ENCODE results near the gene TRAP1.
A peak's percentile ranks its signal among the peaks of the same experiment; 100 is the strongest.

The TRAP1 gene

GRCh38 chr16:3650631-3651265 lies 66.6 kb downstream of the TRAP1 start:
- Mint-ChIP-seq H3K36me3 (ENCODE audit: low read depth) (peaks cover 6% of the 10 kb centered on the region), H3K27me3 (ENCODE audit: low read depth) (no peaks in the 10 kb centered on the region), H3K4me1 (ENCODE audit: low read depth) (peaks cover 6% of the 10 kb centered on the region), H3K27ac (no peak overlapping the region), H3K4me3 (no peak overlapping the region), H3K9me3 (no peaks in the 10 kb centered on the region)

GRCh38 chr16:3646348-3646920 lies 70.9 kb downstream of the TRAP1 start:
- Mint-ChIP-seq H3K9me3 (no peaks in the 10 kb centered on the region), H3K27ac (no peak overlapping the region), H3K4me1 (ENCODE audit: low read depth) (peaks cover 3% of the 10 kb centered on the region), H3K27me3 (ENCODE audit: low read depth) (no peaks in the 10 kb centered on the region), H3K36me3 (ENCODE audit: low read depth) (peaks cover 3% of the 10 kb centered on the region), H3K4me3 (no peak overlapping the region)

DNA sequence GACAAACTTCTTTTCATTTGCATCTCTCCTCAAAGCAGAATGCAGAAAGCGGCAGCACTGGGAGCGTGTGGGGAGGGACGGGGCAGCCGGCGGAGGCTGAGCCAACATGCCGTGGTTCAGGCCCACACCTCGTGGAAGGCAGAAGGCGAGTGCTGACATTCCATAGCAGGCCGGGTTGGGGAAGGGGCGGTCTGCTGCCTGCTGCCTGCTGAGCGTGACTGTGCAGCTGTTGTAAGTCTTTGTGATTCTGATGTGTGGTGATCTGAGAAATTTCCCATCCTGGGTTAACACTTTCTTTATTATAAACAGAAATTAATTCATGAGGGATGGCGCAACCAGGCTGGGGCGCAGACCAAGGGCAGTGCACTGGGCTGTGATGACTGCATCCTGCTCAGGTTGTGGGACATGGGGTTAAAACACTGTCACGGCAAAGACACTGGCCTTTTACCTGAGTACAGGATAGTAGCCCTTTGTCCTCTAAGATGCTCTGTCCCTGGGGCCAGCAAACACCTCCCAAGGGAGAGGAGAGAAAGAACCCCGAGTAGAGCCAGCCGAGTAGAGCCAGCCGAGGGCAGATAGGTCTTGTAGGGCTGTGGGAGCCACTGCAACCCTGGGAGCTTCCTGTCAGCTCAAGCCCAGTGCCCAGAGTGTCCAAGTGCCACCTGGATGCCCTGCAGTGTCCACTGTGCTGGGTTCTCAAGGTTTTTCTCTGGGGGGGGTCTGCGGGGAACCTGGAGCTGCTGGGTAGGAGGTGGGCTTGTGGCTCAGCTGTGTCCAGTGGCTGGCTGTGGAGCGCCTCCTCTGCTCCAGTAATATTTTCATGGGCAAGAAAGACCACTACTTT lies 71.6 kb downstream of the TRAP1 start:
- H3K4me3 Mint-ChIP-seq: no peak overlapping the region
- no peak overlapping the region for H3K27ac Mint-ChIP-seq
- H3K9me3 Mint-ChIP-seq: no peaks in the 10 kb centered on the region
- H3K36me3 Mint-ChIP-seq (ENCODE audit: low read depth): peaks cover 3% of the 10 kb centered on the region
- no peaks in the 10 kb centered on the region for H3K27me3 Mint-ChIP-seq (ENCODE audit: low read depth)
- peaks cover 3% of the 10 kb centered on the region for H3K4me1 Mint-ChIP-seq (ENCODE audit: low read depth)

GRCh38 chr16:3645108-3645503 lies 72.2 kb downstream of the TRAP1 start:
- Mint-ChIP-seq H3K27ac (no peak overlapping the region), H3K27me3 (ENCODE audit: low read depth) (no peaks in the 10 kb centered on the region), H3K36me3 (ENCODE audit: low read depth) (no peaks in the 10 kb centered on the region), H3K9me3 (no peaks in the 10 kb centered on the region), H3K4me1 (ENCODE audit: low read depth) (peaks cover 3% of the 10 kb centered on the region), H3K4me3 (no peak overlapping the region)

DNA sequence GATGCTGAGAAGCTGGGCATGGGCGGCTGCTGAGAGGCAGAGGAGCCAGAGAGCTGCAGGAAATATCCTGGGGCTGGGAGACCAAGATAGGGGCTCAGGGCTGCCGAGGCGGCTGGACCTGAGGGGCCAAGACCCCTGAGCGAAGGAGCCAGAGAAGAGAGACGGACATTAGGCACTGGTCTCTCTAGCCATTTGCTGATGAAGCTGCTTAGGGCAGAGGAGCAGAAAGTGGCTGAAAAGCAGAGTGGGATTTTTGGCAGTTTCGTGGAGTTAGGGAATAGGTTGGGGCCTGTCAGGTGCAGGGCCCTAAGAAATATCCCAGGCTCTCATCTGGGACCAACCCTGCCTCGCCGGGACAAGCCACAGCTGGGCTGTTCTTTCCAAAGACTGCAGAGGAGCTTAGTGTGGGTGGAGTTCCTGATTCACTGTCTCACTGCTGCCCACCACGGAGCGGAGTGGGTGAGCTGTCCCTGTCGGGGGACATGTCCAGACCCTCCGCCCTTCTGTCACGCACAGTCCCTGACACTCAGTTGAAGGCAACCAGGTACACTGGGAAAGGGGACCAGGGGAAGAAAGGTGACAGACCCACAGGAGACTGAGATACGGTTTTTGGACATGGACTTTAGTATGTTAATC lies 74.1 kb downstream of the TRAP1 start:
- no peaks in the 10 kb centered on the region for H3K27me3 Mint-ChIP-seq (ENCODE audit: low read depth)
- H3K4me1 Mint-ChIP-seq (ENCODE audit: low read depth): peaks cover 9% of the 10 kb centered on the region
- H3K4me3 Mint-ChIP-seq: no peak overlapping the region
- H3K27ac Mint-ChIP-seq: no peak overlapping the region
- peaks cover 3% of the 10 kb centered on the region for H3K36me3 Mint-ChIP-seq (ENCODE audit: low read depth)
- H3K9me3 Mint-ChIP-seq: no peaks in the 10 kb centered on the region

DNA sequence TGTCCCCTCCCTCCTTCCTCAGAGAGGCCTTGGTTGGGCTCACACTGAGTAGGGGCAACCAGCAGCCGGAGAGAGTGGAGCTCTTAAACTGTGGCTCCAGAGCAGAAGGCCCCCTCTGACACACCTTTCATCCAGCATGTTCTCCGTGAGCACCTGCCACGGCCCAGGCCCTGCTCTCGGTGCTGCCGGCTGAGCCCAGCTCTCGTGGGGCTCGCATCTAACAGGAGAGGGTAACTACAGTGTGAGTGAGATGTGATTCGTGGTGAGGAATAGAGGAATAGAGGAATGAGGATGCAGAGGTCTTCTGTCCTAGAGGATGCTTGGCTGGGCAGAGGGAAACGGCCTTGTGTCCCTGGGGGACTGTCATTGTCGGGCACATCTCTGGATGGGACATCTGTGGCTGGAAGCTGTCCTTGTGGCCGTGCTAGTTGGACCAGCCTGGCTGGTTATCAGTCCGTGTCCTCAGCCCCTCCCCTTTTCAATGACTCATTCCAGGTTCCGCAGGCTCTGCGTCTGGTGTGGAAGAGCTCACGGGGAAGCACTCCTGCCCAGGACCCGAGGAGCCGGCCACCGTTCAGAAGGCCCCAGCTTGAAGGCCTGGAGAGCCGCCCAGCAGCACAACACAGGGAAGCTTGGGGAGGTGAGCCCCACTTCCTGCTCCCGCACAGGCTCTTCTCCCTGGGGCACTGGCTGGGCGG lies 74.8 kb downstream of the TRAP1 start:
- Mint-ChIP-seq H3K27ac (no peak overlapping the region), H3K4me1 (ENCODE audit: low read depth) (peaks cover 13% of the 10 kb centered on the region), H3K4me3 (no peak overlapping the region), H3K9me3 (no peaks in the 10 kb centered on the region), H3K27me3 (ENCODE audit: low read depth) (no peaks in the 10 kb centered on the region), H3K36me3 (ENCODE audit: low read depth) (peaks cover 3% of the 10 kb centered on the region)

DNA sequence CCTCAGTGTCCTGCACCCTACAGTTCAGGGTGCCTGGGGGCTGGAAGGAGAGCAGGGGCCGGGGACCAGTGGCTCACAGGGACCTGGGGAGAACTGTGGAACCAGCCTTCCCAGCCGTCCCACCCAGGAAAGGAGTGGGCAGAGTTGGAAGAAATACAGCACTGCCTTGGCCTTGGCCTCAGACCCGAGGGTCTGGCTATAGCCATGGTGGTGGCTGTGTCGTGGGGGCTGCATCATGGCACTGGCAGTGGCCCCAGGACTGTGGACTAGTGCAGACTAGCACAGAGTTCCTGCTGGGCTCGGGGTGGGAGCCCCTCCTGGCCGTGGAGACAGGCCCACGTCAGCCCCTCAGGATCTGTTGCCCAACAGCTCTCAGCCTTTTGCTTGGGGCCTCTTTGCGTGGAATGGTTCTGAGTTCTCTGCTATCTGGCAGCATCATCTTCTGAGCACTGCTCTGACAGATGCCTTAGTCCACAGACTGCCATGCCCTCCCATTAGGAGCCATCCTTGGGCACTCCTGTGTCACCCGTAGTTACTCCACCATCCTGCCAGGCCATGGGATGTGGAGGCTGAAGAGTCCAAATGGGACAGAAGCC lies 75.4 kb downstream of the TRAP1 start:
- H3K27ac Mint-ChIP-seq: no peak overlapping the region
- peaks cover 3% of the 10 kb centered on the region for H3K36me3 Mint-ChIP-seq (ENCODE audit: low read depth)
- H3K4me1 Mint-ChIP-seq (ENCODE audit: low read depth): peaks cover 20% of the 10 kb centered on the region
- H3K4me3 Mint-ChIP-seq: no peak overlapping the region
- no peaks in the 10 kb centered on the region for H3K27me3 Mint-ChIP-seq (ENCODE audit: low read depth)
- H3K9me3 Mint-ChIP-seq: no peaks in the 10 kb centered on the region

GRCh38 chr16:3640632-3641501 lies 76.5 kb downstream of the TRAP1 start:
- Mint-ChIP-seq H3K27ac (no peak overlapping the region), H3K27me3 (ENCODE audit: low read depth) (no peaks in the 10 kb centered on the region), H3K4me3 (no peak overlapping the region), H3K9me3 (no peaks in the 10 kb centered on the region), H3K36me3 (ENCODE audit: low read depth) (peaks cover 3% of the 10 kb centered on the region), H3K4me1 (ENCODE audit: low read depth) (peaks cover 18% of the 10 kb centered on the region)

GRCh38 chr16:3640207-3640606 lies 77.1 kb downstream of the TRAP1 start:
- Mint-ChIP-seq H3K36me3 (ENCODE audit: low read depth) (peaks cover 3% of the 10 kb centered on the region), H3K27me3 (ENCODE audit: low read depth) (no peaks in the 10 kb centered on the region), H3K9me3 (no peaks in the 10 kb centered on the region), H3K27ac (no peak overlapping the region), H3K4me1 (ENCODE audit: low read depth) (peaks cover 18% of the 10 kb centered on the region), H3K4me3 (no peak overlapping the region)

DNA sequence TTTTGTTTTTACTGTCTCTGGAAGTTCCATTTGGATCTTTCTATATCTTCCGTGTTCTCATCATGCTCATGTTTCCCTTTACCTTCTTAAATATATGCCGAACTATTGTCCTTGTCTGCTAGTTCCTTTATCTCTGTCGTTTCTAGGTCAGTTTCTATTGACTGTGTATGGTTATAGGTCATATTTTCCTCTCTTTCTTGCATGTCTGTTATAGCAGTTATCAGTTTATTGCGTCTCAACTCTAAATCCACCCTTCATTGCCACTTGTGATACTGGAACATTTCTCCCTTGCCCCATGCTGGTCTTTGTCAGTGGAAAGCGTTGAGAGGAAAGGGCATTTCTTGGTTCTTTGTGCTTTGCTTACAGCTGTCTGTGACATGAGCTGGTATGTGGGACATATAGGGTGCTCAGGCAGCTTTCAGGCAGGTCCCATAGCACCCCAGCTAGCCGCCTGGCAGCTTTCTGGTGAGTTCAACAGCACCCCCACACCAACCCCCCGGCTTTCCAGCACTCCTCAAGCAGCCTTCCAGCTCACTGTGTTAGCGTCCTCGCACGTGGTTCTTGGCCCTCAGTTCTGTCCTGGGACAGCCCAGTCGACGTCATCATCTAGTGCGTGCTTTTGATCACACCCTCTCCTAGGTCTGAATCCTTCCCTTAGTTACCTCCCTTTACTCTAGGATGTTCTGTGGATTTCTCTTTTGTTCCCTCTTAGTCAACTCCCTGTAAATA lies 78.2 kb downstream of the TRAP1 start:
- H3K27me3 Mint-ChIP-seq (ENCODE audit: low read depth): no peaks in the 10 kb centered on the region
- no peak overlapping the region for H3K27ac Mint-ChIP-seq
- no peaks in the 10 kb centered on the region for H3K9me3 Mint-ChIP-seq
- H3K36me3 Mint-ChIP-seq (ENCODE audit: low read depth): peaks cover 3% of the 10 kb centered on the region
- peaks cover 18% of the 10 kb centered on the region for H3K4me1 Mint-ChIP-seq (ENCODE audit: low read depth)
- no peak overlapping the region for H3K4me3 Mint-ChIP-seq

DNA sequence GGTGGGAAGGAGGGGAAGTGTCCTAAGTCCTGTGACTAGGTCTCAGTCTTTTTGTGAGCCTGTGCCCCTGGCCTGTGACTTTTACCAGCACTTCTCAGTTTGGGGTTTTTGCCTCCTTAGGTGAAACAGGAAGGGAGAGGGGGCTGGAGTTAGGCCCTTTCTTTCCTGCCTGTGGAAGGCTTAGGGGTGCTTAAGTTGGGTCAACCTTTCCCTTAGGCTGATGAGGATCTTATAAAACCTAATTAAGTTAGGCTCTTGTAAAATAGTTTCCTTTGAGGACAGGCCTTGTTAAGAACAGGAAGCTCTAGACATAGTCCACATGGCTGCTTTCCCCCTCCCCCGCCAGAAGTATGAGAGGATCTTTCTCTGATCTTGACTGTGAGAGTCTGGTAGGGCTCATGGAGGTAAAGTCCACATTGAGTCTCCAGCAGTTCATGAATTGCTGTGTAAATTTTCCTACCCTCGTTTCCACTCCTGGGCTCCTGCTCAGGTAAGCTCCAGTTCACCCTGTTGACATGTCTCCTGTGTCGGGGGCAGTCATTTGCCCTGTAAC lies 79.9 kb downstream of the TRAP1 start:
- Mint-ChIP-seq H3K27ac (peak overlapping the region; percentile 69), H3K4me3 (no peak overlapping the region), H3K36me3 (ENCODE audit: low read depth) (peaks cover 3% of the 10 kb centered on the region), H3K4me1 (ENCODE audit: low read depth) (peaks cover 18% of the 10 kb centered on the region), H3K27me3 (ENCODE audit: low read depth) (no peaks in the 10 kb centered on the region), H3K9me3 (no peaks in the 10 kb centered on the region)

- H3K36me3 Mint-ChIP-seq (ENCODE audit: low read depth): no peaks in the 10 kb centered on the region
- H3K9me3 Mint-ChIP-seq: no peaks in the 10 kb centered on the region
- peak overlapping the region; percentile 76 for H3K27ac Mint-ChIP-seq
- H3K27me3 Mint-ChIP-seq (ENCODE audit: low read depth): no peaks in the 10 kb centered on the region
- peaks cover 14% of the 10 kb centered on the region for H3K4me1 Mint-ChIP-seq (ENCODE audit: low read depth)
- peak overlapping the region; percentile 26 for H3K4me3 Mint-ChIP-seq
Observed at GRCh38 chr16:3625911-3626732, 91.2 kb downstream of the TRAP1 start.
